22Rv1 (cell line): ENCODE measurements around the gene KRT79.

Experiments
- CTCF ChIP-seq: fragments of 450-650 bp; IDR thresholded peaks from 2 replicates; pipeline ENCODE4 v1.5.1; 2017; ENCODE audit warnings: mild to moderate bottlenecking
- ZFX ChIP-seq: fragments of 450-650 bp; IDR thresholded peaks from 2 replicates; pipeline ENCODE4 v1.6.1; 2017; ENCODE audit warnings: antibody characterized with exemption, borderline replicate concordance

GRCh38 chr12:52835271-52836041 lies 1.3 kb upstream of the KRT79 start:
- no peak for TF ChIP-seq CTCF
- TF ChIP-seq ZFX, result no peak
